Ascending aorta (tissue), 2 donors: Measurements from ENCODE around the gene CLEC4G. TPM values are rescaled to one million over a fixed set of nuclear protein-coding genes. Genes with fewer than 3 reads are reported as not detected.

ENCODE experiments used
- DNase-seq, 2 donors: peaks; one replicate each; pipeline ENCODE4 v3.0.0-alpha.2; 2019; ENCODE audit warnings: low spot score in 2 of 2
- H3K27ac ChIP-seq, 2 donors: fragments of 200-600 bp; sonication (generic); one replicate each; pipeline ENCODE4 v1.5.1; 2016 to 2017; ENCODE audit warnings: mild to moderate bottlenecking in 1 of 2
- H3K27me3 ChIP-seq: fragments of 200-600 bp; sonication (generic); one replicate; pipeline ENCODE4 v1.5.1; 2017
- H3K36me3 ChIP-seq, 2 donors: fragments of 200-600 bp; sonication (generic); one replicate each; pipeline ENCODE4 v1.5.1; 2016
- H3K4me1 ChIP-seq, 2 donors: fragments of 200-600 bp; sonication (generic); one replicate each; pipeline ENCODE4 v1.5.1; 2016 to 2017; ENCODE audit warnings: mild to moderate bottlenecking in 1 of 2
- H3K4me3 ChIP-seq, 2 donors: fragments of 200-600 bp; sonication (generic); one replicate each; pipeline ENCODE4 v1.5.1; 2016 to 2017; ENCODE audit warnings: mild to moderate bottlenecking in 1 of 2
- H3K9me3 ChIP-seq, 2 donors: fragments of 200-600 bp; sonication (generic); one replicate each; pipeline ENCODE4 v1.5.1; 2016
- intact Hi-C: fragments of 100-400 bp; cut with DNase I; formaldehyde crosslinking; loops from one replicate; pipeline ENCODE4 v1.15.1; 2023
- total RNA-seq: library from RNA; depleted of rRNA; stranded (reverse); fragments of >200 nt; gene quantifications from one replicate; pipeline ENCODE4 v1.1.0, GENCODE V29; 2016
- TF ChIP-seq, protein P1 (sequence below), 3 experiments: fragments of 200-600 bp in 2 of 3; fragments of 450-650 bp in 1 of 3; sonication (generic) in 2 of 3; IDR thresholded peaks; one replicate each; pipeline ENCODE4 v1.5.1; 2016 to 2019; ENCODE audit warnings: antibody characterized with exemption in 3 of 3, mild to moderate bottlenecking in 1 of 3, moderate library complexity in 1 of 3

CLEC4G gene, protein sequence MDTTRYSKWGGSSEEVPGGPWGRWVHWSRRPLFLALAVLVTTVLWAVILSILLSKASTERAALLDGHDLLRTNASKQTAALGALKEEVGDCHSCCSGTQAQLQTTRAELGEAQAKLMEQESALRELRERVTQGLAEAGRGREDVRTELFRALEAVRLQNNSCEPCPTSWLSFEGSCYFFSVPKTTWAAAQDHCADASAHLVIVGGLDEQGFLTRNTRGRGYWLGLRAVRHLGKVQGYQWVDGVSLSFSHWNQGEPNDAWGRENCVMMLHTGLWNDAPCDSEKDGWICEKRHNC
- total RNA-seq = 1.7 TPM

DNA sequence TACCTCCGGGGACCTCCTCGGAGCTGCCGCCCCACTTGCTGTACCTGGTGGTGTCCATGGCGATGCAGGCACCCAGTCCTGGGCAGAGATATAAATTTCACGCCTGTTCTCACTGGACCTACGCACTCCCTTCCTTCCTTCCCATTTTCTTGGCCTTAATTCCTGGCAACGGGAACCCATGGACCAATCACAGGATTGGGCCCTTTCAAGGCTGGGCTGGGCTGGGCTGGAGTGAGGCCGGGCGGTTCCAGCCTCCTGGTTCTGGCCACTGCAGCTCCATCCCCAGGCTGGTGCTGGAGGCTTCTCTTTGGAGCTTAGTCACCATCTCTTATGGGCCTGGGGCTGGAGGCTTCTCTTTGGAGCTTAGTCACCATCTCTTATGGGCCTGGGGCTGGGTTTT, at the start of gene CLEC4G:
Gene CLEC4G (minus strand): TSS at position 66 of the 400 bp plus-strand sequence. CDS start 8 bp downstream, at position 58.
- TF ChIP-seq, protein P1, sequence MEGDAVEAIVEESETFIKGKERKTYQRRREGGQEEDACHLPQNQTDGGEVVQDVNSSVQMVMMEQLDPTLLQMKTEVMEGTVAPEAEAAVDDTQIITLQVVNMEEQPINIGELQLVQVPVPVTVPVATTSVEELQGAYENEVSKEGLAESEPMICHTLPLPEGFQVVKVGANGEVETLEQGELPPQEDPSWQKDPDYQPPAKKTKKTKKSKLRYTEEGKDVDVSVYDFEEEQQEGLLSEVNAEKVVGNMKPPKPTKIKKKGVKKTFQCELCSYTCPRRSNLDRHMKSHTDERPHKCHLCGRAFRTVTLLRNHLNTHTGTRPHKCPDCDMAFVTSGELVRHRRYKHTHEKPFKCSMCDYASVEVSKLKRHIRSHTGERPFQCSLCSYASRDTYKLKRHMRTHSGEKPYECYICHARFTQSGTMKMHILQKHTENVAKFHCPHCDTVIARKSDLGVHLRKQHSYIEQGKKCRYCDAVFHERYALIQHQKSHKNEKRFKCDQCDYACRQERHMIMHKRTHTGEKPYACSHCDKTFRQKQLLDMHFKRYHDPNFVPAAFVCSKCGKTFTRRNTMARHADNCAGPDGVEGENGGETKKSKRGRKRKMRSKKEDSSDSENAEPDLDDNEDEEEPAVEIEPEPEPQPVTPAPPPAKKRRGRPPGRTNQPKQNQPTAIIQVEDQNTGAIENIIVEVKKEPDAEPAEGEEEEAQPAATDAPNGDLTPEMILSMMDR (IDR thresholded peaks at IDR 0.05) = no peak
- no peaks in the 10 kb centered on the region for H3K27me3 ChIP-seq
- DNase-seq = no peak

DNA sequence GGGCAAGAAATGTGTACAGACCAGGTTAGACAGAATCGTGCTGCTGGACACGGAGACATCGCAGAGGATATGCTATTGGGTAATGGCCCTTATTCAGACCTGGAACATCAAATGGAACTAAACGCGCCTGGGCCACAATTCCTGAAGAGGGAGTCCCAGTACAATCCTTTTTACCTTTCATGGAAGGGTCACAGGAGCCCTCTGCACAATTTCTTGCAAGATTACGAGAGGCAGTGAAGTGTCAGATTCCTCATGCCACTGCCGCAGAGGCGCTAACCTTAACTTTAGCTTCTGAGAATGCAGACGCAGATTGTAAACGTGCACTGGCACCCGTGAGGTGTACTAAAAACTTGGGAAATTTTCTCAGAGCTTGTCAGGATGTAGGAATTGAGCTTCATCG, 49.2 kb upstream of the CLEC4G start:
- no peak overlapping the region for H3K4me3 ChIP-seq
- H3K27ac ChIP-seq = no peak overlapping the region
- H3K36me3 ChIP-seq = no peaks in the 10 kb centered on the region
- intact Hi-C loops = no loop called here
- no peaks in the 10 kb centered on the region for H3K9me3 ChIP-seq
- H3K4me1 ChIP-seq = no peaks in the 10 kb centered on the region
- DNase-seq = no peak
- TF ChIP-seq, protein P1 (IDR thresholded peaks at IDR 0.05) = no peak
- no peaks in the 10 kb centered on the region for H3K27me3 ChIP-seq

More for the DNA sequence above, at the start of gene CLEC4G:
- Histone ChIP-seq H3K9me3 (no peaks in the 10 kb centered on the region), H3K4me1 (no peaks in the 10 kb centered on the region), H3K4me3 (no peak within 1 kb of the TSS), H3K36me3 (no peaks in the 10 kb centered on the region), H3K27ac (no peak within 1 kb of the TSS)
- intact Hi-C loops = no loop called here

DNA sequence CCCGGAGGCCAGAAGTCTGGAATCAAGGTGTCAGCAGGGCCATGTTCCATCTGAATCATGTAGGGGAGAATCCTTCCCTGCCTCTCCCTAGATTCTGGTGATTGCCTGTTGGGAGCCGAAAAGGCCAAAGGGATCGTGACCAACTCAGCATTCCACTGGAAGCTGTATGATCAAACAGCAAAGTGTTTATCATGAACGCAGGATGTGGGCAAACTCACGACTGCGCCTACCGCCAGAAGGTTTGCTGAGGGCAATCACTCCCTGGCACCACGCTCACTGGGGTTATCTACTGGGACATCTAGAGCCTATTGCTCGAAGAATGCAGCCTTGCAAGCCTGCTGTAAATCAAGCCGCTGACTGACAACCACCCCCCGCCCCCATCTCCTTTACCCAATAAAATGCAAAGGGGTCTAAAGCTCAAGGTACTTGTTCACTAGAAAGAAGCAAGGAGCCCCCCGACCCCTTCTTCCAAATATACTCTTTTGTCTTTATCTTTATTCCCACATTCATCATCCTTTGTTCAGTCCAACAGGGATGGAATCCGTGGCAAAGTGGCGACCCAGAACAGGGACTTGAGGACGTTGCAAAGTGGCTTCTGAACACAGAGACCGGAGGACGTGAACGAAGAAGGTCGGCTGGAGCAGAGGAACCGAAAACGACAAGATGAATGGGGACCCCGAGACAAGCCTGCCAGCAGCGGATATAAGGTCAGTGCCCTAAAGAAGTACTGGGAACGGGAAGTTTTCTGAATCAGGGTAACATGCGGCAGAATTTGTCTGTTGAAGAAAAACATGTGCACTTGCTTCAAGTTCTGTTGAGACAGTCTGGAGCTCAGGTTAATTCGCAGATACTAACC, 47.9 kb upstream of the CLEC4G start:
- no peaks in the 10 kb centered on the region for H3K36me3 ChIP-seq
- H3K4me1 ChIP-seq = no peaks in the 10 kb centered on the region
- no peak for DNase-seq
- intact Hi-C loops = no loop called here
- H3K27me3 ChIP-seq = no peaks in the 10 kb centered on the region
- TF ChIP-seq, protein P1 (IDR thresholded peaks at IDR 0.05) = no peak
- no peak overlapping the region for H3K27ac ChIP-seq
- H3K4me3 ChIP-seq = no peak overlapping the region
- H3K9me3 ChIP-seq = no peaks in the 10 kb centered on the region

DNA sequence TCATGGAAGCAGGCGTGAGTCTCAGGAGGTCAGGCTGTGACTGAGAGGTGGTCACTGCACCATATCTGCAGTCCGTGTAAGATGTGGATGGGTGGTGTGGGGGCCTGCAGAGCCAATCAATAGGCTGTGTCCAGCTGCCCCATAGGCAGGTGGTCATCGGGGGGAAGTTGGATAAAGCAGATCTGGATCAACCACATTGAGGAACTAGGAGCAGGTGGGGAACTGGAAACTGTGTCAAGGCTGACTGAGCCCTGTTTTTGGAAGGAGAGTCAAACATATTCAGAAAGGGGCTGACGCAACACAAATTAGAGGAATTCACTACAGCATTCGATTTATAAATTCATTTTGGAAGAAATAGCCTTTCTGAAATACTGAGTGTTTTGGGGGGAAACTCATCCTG, 46.2 kb upstream of the CLEC4G start:
- TF ChIP-seq, protein P1 (IDR thresholded peaks at IDR 0.05) = no peak
- Histone ChIP-seq H3K27ac (no peak overlapping the region), H3K9me3 (no peaks in the 10 kb centered on the region), H3K4me3 (no peak overlapping the region), H3K36me3 (no peaks in the 10 kb centered on the region), H3K4me1 (no peaks in the 10 kb centered on the region), H3K27me3 (no peaks in the 10 kb centered on the region)
- intact Hi-C loops = no loop called here
- DNase-seq = no peak

DNA sequence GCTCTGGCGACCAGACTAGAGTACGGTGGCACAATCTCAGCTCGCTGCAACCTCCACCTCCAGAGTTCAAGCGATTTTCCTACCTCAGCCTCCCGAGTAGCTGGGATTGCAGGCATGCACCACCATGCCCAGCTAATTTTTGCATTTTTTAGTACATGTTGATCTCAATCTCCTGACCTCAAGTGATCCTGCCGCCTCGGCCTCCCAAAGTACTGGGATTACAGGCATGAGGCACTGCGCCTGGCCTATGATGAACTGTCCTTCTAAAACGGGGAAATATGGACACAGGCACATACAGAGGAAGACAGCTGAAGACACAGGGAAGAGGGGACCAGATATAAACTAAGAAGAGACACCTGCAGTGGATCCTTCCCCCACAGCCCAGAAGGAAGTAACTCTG, 43.9 kb upstream of the CLEC4G start:
- Histone ChIP-seq H3K9me3 (no peaks in the 10 kb centered on the region), H3K4me3 (no peak overlapping the region), H3K27me3 (no peaks in the 10 kb centered on the region), H3K4me1 (no peaks in the 10 kb centered on the region), H3K36me3 (no peaks in the 10 kb centered on the region), H3K27ac (no peak overlapping the region)
- no peak for DNase-seq
- intact Hi-C loops = no loop called here
- TF ChIP-seq, protein P1 (IDR thresholded peaks at IDR 0.05) = no peak
